ENCODE results near the gene LRRFIP2.

Gene LRRFIP2

GRCh38 chr3:37026851-37027250, 147.5 kb downstream of the LRRFIP2 start:
- Histone ChIP-seq H3K4me1 (peaks cover 20% of the 10 kb centered on the region), H3K4me3 (no peak overlapping the region), H4K20me1 (no peaks in the 10 kb centered on the region), H3K27me3 (no peaks in the 10 kb centered on the region), H3K9ac (no peak overlapping the region), H3K9me3 (no peaks in the 10 kb centered on the region), H3K27ac (no peak overlapping the region), H3K4me2 (no peak overlapping the region), H3K36me3 (peaks cover 96% of the 10 kb centered on the region)
- TF ChIP-seq Cebpa-rat (IDR thresholded peaks at IDR 0.05): no peak

GRCh38 chr3:37025561-37026335, 148.6 kb downstream of the LRRFIP2 start:
- Histone ChIP-seq H3K36me3 (peaks cover 96% of the 10 kb centered on the region), H3K27ac (no peak overlapping the region)
- TF ChIP-seq Cebpa-rat (IDR thresholded peaks at IDR 0.05): no peak

GRCh38 chr3:37024820-37025405, 149.5 kb downstream of the LRRFIP2 start:
- Histone ChIP-seq H3K27ac (peak overlapping the region; percentile 22; the same call in 1 of the 2 replicates), H3K4me3 (no peak overlapping the region), H3K4me2 (peak overlapping the region; percentile 40; the same call in 1 of the 2 replicates), H4K20me1 (no peaks in the 10 kb centered on the region), H3K4me1 (peaks cover 11% of the 10 kb centered on the region), H3K9ac (no peak overlapping the region), H3K36me3 (peaks cover 96% of the 10 kb centered on the region), H3K27me3 (no peaks in the 10 kb centered on the region), H3K9me3 (no peaks in the 10 kb centered on the region)
- peak; percentile 98 for TF ChIP-seq Cebpa-rat (IDR thresholded peaks at IDR 0.05)

More at GRCh38 chr3:37025561-37026335, 148.6 kb downstream of the LRRFIP2 start:
- no peaks in the 10 kb centered on the region for H4K20me1 ChIP-seq
- no peak overlapping the region for H3K4me2 ChIP-seq
- H3K4me1 ChIP-seq: peaks cover 20% of the 10 kb centered on the region
- no peak overlapping the region for H3K4me3 ChIP-seq
- H3K9ac ChIP-seq: no peak overlapping the region
- no peaks in the 10 kb centered on the region for H3K9me3 ChIP-seq
- no peaks in the 10 kb centered on the region for H3K27me3 ChIP-seq

GRCh38 chr3:37024092-37024491, 150.3 kb downstream of the LRRFIP2 start:
- Histone ChIP-seq H3K36me3 (peaks cover 96% of the 10 kb centered on the region), H3K4me3 (no peak overlapping the region), H3K27ac (no peak overlapping the region), H4K20me1 (no peaks in the 10 kb centered on the region), H3K9me3 (no peaks in the 10 kb centered on the region), H3K9ac (no peak overlapping the region), H3K27me3 (no peaks in the 10 kb centered on the region), H3K4me1 (peaks cover 7% of the 10 kb centered on the region), H3K4me2 (no peak overlapping the region)
- TF ChIP-seq Cebpa-rat (IDR thresholded peaks at IDR 0.05): no peak

- Histone ChIP-seq H3K27ac (no peak overlapping the region), H3K4me2 (no peak overlapping the region), H3K9me3 (no peaks in the 10 kb centered on the region), H4K20me1 (no peaks in the 10 kb centered on the region), H3K36me3 (peaks cover 97% of the 10 kb centered on the region), H3K27me3 (no peaks in the 10 kb centered on the region), H3K4me1 (no peaks in the 10 kb centered on the region), H3K4me3 (no peak overlapping the region), H3K9ac (no peak overlapping the region)
- no peak for TF ChIP-seq Cebpa-rat (IDR thresholded peaks at IDR 0.05)
Measured at GRCh38 chr3:37017683-37018082, 156.7 kb downstream of the LRRFIP2 start.

GRCh38 chr3:37016903-37017302, 157.5 kb downstream of the LRRFIP2 start:
- H4K20me1 ChIP-seq: no peaks in the 10 kb centered on the region
- H3K9ac ChIP-seq: no peak overlapping the region
- H3K4me3 ChIP-seq: no peak overlapping the region
- H3K4me2 ChIP-seq: no peak overlapping the region
- no peaks in the 10 kb centered on the region for H3K27me3 ChIP-seq
- H3K36me3 ChIP-seq: peaks cover 97% of the 10 kb centered on the region
- TF ChIP-seq Cebpa-rat (IDR thresholded peaks at IDR 0.05): no peak
- H3K27ac ChIP-seq: no peak overlapping the region
- no peaks in the 10 kb centered on the region for H3K4me1 ChIP-seq
- no peaks in the 10 kb centered on the region for H3K9me3 ChIP-seq

GRCh38 chr3:37015642-37016041, 158.7 kb downstream of the LRRFIP2 start:
- TF ChIP-seq Cebpa-rat (IDR thresholded peaks at IDR 0.05): no peak
- Histone ChIP-seq H3K4me1 (no peaks in the 10 kb centered on the region), H3K36me3 (peaks cover 97% of the 10 kb centered on the region), H3K9me3 (no peaks in the 10 kb centered on the region), H3K4me2 (no peak overlapping the region), H4K20me1 (no peaks in the 10 kb centered on the region), H3K27ac (no peak overlapping the region), H3K9ac (no peak overlapping the region), H3K4me3 (no peak overlapping the region), H3K27me3 (no peaks in the 10 kb centered on the region)

GRCh38 chr3:37014620-37015019, 159.8 kb downstream of the LRRFIP2 start:
- Histone ChIP-seq H3K27me3 (no peaks in the 10 kb centered on the region), H3K9ac (no peak overlapping the region)
- no peak for TF ChIP-seq Cebpa-rat (IDR thresholded peaks at IDR 0.05)

More at GRCh38 chr3:37014620-37015019, 159.8 kb downstream of the LRRFIP2 start:
- Histone ChIP-seq H3K36me3 (peaks cover 96% of the 10 kb centered on the region), H3K9me3 (no peaks in the 10 kb centered on the region), H4K20me1 (no peaks in the 10 kb centered on the region), H3K27ac (no peak overlapping the region), H3K4me1 (no peaks in the 10 kb centered on the region), H3K4me3 (no peak overlapping the region), H3K4me2 (no peak overlapping the region)

All from BLaER1 (cell line).